ENCODE results near the gene LY6G5C.

GRCh38 chr6:31691564-31692108 lies 10.8 kb upstream of the LY6G5C start:
- TF ChIP-seq SUZ12 (IDR thresholded peaks at IDR 0.05; ENCODE audit: extremely low read depth, insufficient read depth, insufficient read length) (no peak), YY1 (IDR thresholded peaks at IDR 0.05; ENCODE audit: insufficient read depth, insufficient read length) (no peak), ZNF274 (IDR thresholded peaks at IDR 0.05; ENCODE audit: low read depth, low read length) (no peak)

Measured in NT2/D1 (cell line).